GM18861 (cell line): Measurements from ENCODE around the gene SELENON.

Experiments
- ATAC-seq: cut with Tn5 transposase; IDR thresholded peaks from one replicate; pipeline ENCODE4 v1.9.1; 2021; ENCODE audit not compliant: unreplicated experiment

Gene SELENON

GRCh38 chr1:25799935-25800702 is at the start of gene SELENON:
SELENON (plus strand) TSS chr1:25800193; CDS start chr1:25800231, 38 bp downstream.
- no peak for ATAC-seq

GRCh38 chr1:25750923-25751605 is 48.9 kb upstream of the SELENON start:
- ATAC-seq, result no peak

GRCh38 chr1:25754470-25755181 is 45.4 kb upstream of the SELENON start:
- ATAC-seq, result no peak

GRCh38 chr1:25755475-25756125 is 44.4 kb upstream of the SELENON start:
- ATAC-seq, result no peak

- no peak for ATAC-seq
These were observed 43.8 kb upstream of the SELENON start for GRCh38 chr1:25756215-25756614.

- no peak for ATAC-seq
These were observed 42.7 kb upstream of the SELENON start for GRCh38 chr1:25757151-25757845.

GRCh38 chr1:25757846-25758185 is 42.2 kb upstream of the SELENON start:
- ATAC-seq, result no peak

- ATAC-seq, result no peak
These were observed 41.4 kb upstream of the SELENON start for GRCh38 chr1:25758466-25759070.

GRCh38 chr1:25760122-25760719 is 39.8 kb upstream of the SELENON start:
- ATAC-seq, result no peak

GRCh38 chr1:25760871-25761270 is 39.1 kb upstream of the SELENON start:
- no peak for ATAC-seq

GRCh38 chr1:25763493-25763892 is 36.5 kb upstream of the SELENON start:
- ATAC-seq, result no peak

GRCh38 chr1:25765136-25765922 is 34.7 kb upstream of the SELENON start:
- ATAC-seq, result no peak

- ATAC-seq, result no peak
These were observed 33.9 kb upstream of the SELENON start for GRCh38 chr1:25765923-25766589.

GRCh38 chr1:25766721-25767436 is 33.1 kb upstream of the SELENON start:
- no peak for ATAC-seq

GRCh38 chr1:25767437-25767770 is 32.6 kb upstream of the SELENON start:
- no peak for ATAC-seq

GRCh38 chr1:25768999-25769398 is 31.0 kb upstream of the SELENON start:
- ATAC-seq, result no peak

- ATAC-seq, result no peak
These were observed 30.2 kb upstream of the SELENON start for GRCh38 chr1:25769625-25770383.
